ENCODE data around the gene RNF149. TPM values are rescaled to one million over a fixed set of nuclear protein-coding genes. Genes with fewer than 3 reads are reported as not detected.

The RNF149 gene
- total and polyA plus RNA-seq, 2 donors, result 45.8 to 105 TPM

- Histone ChIP-seq H3K4me1 (ENCODE audit: control insufficient read depth in 2 of 2, insufficient read depth in 2 of 2, low read length in 2 of 2) (peaks cover 24 to 46% of the 10 kb centered on the region in 2 donors), H3K36me3 (ENCODE audit: control insufficient read depth in 2 of 2, insufficient read depth in 2 of 2, low read length in 1 of 2) (peaks cover 5 to 20% of the 10 kb centered on the region in 2 donors), H3K9me3 (ENCODE audit: control insufficient read depth in 2 of 2, insufficient read depth in 1 of 2, low read length in 1 of 2) (no peaks in the 10 kb centered on the region), H3K27me3 (ENCODE audit: control insufficient read depth in 2 of 2, insufficient read depth in 1 of 2, low read length in 1 of 2) (no peaks in the 10 kb centered on the region), H3K4me3 (ENCODE audit: low read length in 2 of 2) (peak overlapping the region; percentile 83 to 89), H3K27ac (ENCODE audit: low read depth in 1 of 2, low read length in 1 of 2) (peak overlapping the region in 1 of 2 donors; percentile 33)
- WGBS, result 87% methylated on average over 7 of the region's 7 CpGs
- DNase-seq (ENCODE audit: low read depth in 6 of 9, low spot score in 9 of 9), result no peak
These were observed 2.9 kb downstream of the RNF149 start for GRCh38 chr2:101305492-101306078.

GRCh38 chr2:101305035-101305434 lies 3.5 kb downstream of the RNF149 start:
- H3K36me3 ChIP-seq (ENCODE audit: control insufficient read depth in 2 of 2, insufficient read depth in 2 of 2, low read length in 1 of 2), result peaks cover 5 to 23% of the 10 kb centered on the region in 2 donors
- H3K9me3 ChIP-seq (ENCODE audit: control insufficient read depth in 2 of 2, insufficient read depth in 1 of 2, low read length in 1 of 2), result no peaks in the 10 kb centered on the region
- no peaks in the 10 kb centered on the region for H3K27me3 ChIP-seq (ENCODE audit: control insufficient read depth in 2 of 2, insufficient read depth in 1 of 2, low read length in 1 of 2)
- peak overlapping the region in 1 of 2 donors; percentile 27 for H3K27ac ChIP-seq (ENCODE audit: low read depth in 1 of 2, low read length in 1 of 2)
- DNase-seq (ENCODE audit: low read depth in 6 of 9, low spot score in 9 of 9), result no peak
- H3K4me1 ChIP-seq (ENCODE audit: control insufficient read depth in 2 of 2, insufficient read depth in 2 of 2, low read length in 2 of 2), result peaks cover 20 to 42% of the 10 kb centered on the region in 2 donors
- no peak overlapping the region for H3K4me3 ChIP-seq (ENCODE audit: low read length in 2 of 2)
- WGBS, result 97% methylated on average over 4 of the region's 4 CpGs

- Histone ChIP-seq H3K36me3 (ENCODE audit: control insufficient read depth in 2 of 2, insufficient read depth in 2 of 2, low read length in 1 of 2) (peaks cover 9 to 29% of the 10 kb centered on the region in 2 donors), H3K9me3 (ENCODE audit: control insufficient read depth in 2 of 2, insufficient read depth in 1 of 2, low read length in 1 of 2) (no peaks in the 10 kb centered on the region), H3K4me3 (ENCODE audit: low read length in 2 of 2) (no peak overlapping the region), H3K27me3 (ENCODE audit: control insufficient read depth in 2 of 2, insufficient read depth in 1 of 2, low read length in 1 of 2) (no peaks in the 10 kb centered on the region), H3K27ac (ENCODE audit: low read depth in 1 of 2, low read length in 1 of 2) (no peak overlapping the region), H3K4me1 (ENCODE audit: control insufficient read depth in 2 of 2, insufficient read depth in 2 of 2, low read length in 2 of 2) (peaks cover 17 to 36% of the 10 kb centered on the region in 2 donors)
- DNase-seq (ENCODE audit: low read depth in 6 of 9, low spot score in 9 of 9), result no peak
- 97% methylated on average over 1 of the region's 1 CpG for WGBS
These were observed 4.8 kb downstream of the RNF149 start for GRCh38 chr2:101303688-101304087.

DNA sequence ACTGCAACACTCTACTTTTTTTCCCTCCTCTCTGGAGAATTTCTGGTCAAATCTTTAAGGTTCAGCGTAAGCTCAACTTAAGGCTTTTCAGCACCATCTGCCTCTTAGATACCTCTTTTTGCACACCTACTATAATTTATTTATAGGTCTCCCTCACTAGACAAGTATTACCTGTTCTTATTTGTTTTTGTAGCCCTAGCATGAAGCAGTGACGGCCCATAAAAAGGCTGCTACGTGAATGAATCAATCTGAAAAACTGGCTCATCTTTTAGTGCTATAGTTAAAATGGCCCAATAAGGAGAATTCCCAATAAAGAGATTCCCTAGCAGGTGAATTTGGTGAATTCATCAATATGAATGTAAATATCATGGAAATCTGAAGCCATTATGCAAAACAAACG lies 6.5 kb downstream of the RNF149 start:
- H3K4me3 ChIP-seq (ENCODE audit: low read length in 2 of 2), result no peak overlapping the region
- peaks cover 9 to 29% of the 10 kb centered on the region in 2 donors for H3K36me3 ChIP-seq (ENCODE audit: control insufficient read depth in 2 of 2, insufficient read depth in 2 of 2, low read length in 1 of 2)
- H3K27me3 ChIP-seq (ENCODE audit: control insufficient read depth in 2 of 2, insufficient read depth in 1 of 2, low read length in 1 of 2), result no peaks in the 10 kb centered on the region
- no peaks in the 10 kb centered on the region for H3K9me3 ChIP-seq (ENCODE audit: control insufficient read depth in 2 of 2, insufficient read depth in 1 of 2, low read length in 1 of 2)
- no peak for DNase-seq (ENCODE audit: low read depth in 6 of 9, low spot score in 9 of 9)
- H3K27ac ChIP-seq (ENCODE audit: low read depth in 1 of 2, low read length in 1 of 2), result no peak overlapping the region
- peaks cover 17 to 35% of the 10 kb centered on the region in 2 donors for H3K4me1 ChIP-seq (ENCODE audit: control insufficient read depth in 2 of 2, insufficient read depth in 2 of 2, low read length in 2 of 2)
- 93% methylated on average over 4 of the region's 4 CpGs for WGBS

DNA sequence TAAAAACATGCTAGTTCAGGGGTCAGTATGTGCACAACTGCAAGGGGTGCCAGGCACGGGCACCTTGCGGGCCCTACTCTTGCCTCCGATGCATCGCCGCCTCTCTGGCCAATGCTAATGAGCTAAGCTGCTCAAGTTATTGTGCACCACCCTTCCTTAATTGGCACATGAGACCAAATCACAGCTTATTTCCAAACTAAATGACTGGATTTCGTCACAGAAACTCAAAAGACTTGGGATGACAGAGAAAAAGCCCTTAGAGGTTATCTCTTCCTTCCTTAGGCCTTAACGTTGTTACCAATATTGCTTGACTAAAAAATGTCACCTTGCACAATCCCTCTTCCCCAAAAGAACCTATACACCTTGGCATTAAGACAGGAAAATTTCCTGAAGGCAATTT lies 7.7 kb downstream of the RNF149 start:
- Histone ChIP-seq H3K36me3 (ENCODE audit: control insufficient read depth in 2 of 2, insufficient read depth in 2 of 2, low read length in 1 of 2) (peaks cover 9 to 28% of the 10 kb centered on the region in 2 donors), H3K27me3 (ENCODE audit: control insufficient read depth in 2 of 2, insufficient read depth in 1 of 2, low read length in 1 of 2) (no peaks in the 10 kb centered on the region), H3K9me3 (ENCODE audit: control insufficient read depth in 2 of 2, insufficient read depth in 1 of 2, low read length in 1 of 2) (no peaks in the 10 kb centered on the region), H3K27ac (ENCODE audit: low read depth in 1 of 2, low read length in 1 of 2) (no peak overlapping the region), H3K4me1 (ENCODE audit: control insufficient read depth in 2 of 2, insufficient read depth in 2 of 2, low read length in 2 of 2) (peaks cover 15 to 28% of the 10 kb centered on the region in 2 donors), H3K4me3 (ENCODE audit: low read length in 2 of 2) (no peak overlapping the region)
- 81% methylated on average over 7 of the region's 7 CpGs for WGBS
- no peak for DNase-seq (ENCODE audit: low read depth in 6 of 9, low spot score in 9 of 9)

- H3K4me3 ChIP-seq (ENCODE audit: low read length in 2 of 2), result no peak overlapping the region
- H3K36me3 ChIP-seq (ENCODE audit: control insufficient read depth in 2 of 2, insufficient read depth in 2 of 2, low read length in 1 of 2), result peaks cover 9 to 24% of the 10 kb centered on the region in 2 donors
- H3K4me1 ChIP-seq (ENCODE audit: control insufficient read depth in 2 of 2, insufficient read depth in 2 of 2, low read length in 2 of 2), result peaks cover 9 to 22% of the 10 kb centered on the region in 2 donors
- no peak overlapping the region for H3K27ac ChIP-seq (ENCODE audit: low read depth in 1 of 2, low read length in 1 of 2)
- DNase-seq (ENCODE audit: low read depth in 6 of 9, low spot score in 9 of 9), result no peak
- no peaks in the 10 kb centered on the region for H3K9me3 ChIP-seq (ENCODE audit: control insufficient read depth in 2 of 2, insufficient read depth in 1 of 2, low read length in 1 of 2)
- no peaks in the 10 kb centered on the region for H3K27me3 ChIP-seq (ENCODE audit: control insufficient read depth in 2 of 2, insufficient read depth in 1 of 2, low read length in 1 of 2)
- WGBS, result 81% methylated on average over 1 of the region's 1 CpG
These were observed 8.3 kb downstream of the RNF149 start for GRCh38 chr2:101300164-101300563.

- Histone ChIP-seq H3K4me3 (ENCODE audit: low read length in 2 of 2) (no peak overlapping the region), H3K9me3 (ENCODE audit: control insufficient read depth in 2 of 2, insufficient read depth in 1 of 2, low read length in 1 of 2) (no peaks in the 10 kb centered on the region), H3K36me3 (ENCODE audit: control insufficient read depth in 2 of 2, insufficient read depth in 2 of 2, low read length in 1 of 2) (peaks cover 9 to 27% of the 10 kb centered on the region in 2 donors), H3K27me3 (ENCODE audit: control insufficient read depth in 2 of 2, insufficient read depth in 1 of 2, low read length in 1 of 2) (no peaks in the 10 kb centered on the region), H3K4me1 (ENCODE audit: control insufficient read depth in 2 of 2, insufficient read depth in 2 of 2, low read length in 2 of 2) (peaks cover 6 to 18% of the 10 kb centered on the region in 2 donors), H3K27ac (ENCODE audit: low read depth in 1 of 2, low read length in 1 of 2) (no peak overlapping the region)
- no peak for DNase-seq (ENCODE audit: low read depth in 6 of 9, low spot score in 9 of 9)
- WGBS, result 85% methylated on average over 6 of the region's 6 CpGs
These were observed 8.9 kb downstream of the RNF149 start for GRCh38 chr2:101299604-101300003.

DNA sequence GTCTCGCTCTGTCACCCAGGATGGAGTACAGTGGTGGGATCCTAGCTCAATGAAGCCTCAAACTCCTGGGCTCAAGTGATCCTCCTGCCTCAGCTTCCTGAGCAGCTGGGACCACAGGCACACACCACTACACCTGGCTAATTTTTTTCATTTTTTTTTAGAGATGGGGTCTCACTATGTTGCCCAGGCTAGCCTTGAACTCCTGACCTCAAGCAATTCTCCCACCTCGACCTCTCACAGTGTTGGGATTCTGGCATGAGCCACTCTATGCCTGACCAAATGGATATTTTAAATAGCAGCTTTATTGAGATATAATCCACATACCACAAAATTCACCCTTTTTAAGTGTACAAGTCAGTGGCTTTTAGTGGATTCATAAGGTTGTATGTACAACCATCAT lies 11.1 kb downstream of the RNF149 start:
- DNase-seq (ENCODE audit: low read depth in 6 of 9, low spot score in 9 of 9), result no peak
- Histone ChIP-seq H3K27ac (ENCODE audit: low read depth in 1 of 2, low read length in 1 of 2) (no peak overlapping the region), H3K4me3 (ENCODE audit: low read length in 2 of 2) (no peak overlapping the region), H3K9me3 (ENCODE audit: control insufficient read depth in 2 of 2, insufficient read depth in 1 of 2, low read length in 1 of 2) (no peaks in the 10 kb centered on the region), H3K27me3 (ENCODE audit: control insufficient read depth in 2 of 2, insufficient read depth in 1 of 2, low read length in 1 of 2) (no peaks in the 10 kb centered on the region), H3K36me3 (ENCODE audit: control insufficient read depth in 2 of 2, insufficient read depth in 2 of 2, low read length in 1 of 2) (peaks cover 11 to 38% of the 10 kb centered on the region in 2 donors), H3K4me1 (ENCODE audit: control insufficient read depth in 2 of 2, insufficient read depth in 2 of 2, low read length in 2 of 2) (peaks cover 6 to 8% of the 10 kb centered on the region in 2 donors)
- 97% methylated on average over 2 of the region's 2 CpGs for WGBS

DNA sequence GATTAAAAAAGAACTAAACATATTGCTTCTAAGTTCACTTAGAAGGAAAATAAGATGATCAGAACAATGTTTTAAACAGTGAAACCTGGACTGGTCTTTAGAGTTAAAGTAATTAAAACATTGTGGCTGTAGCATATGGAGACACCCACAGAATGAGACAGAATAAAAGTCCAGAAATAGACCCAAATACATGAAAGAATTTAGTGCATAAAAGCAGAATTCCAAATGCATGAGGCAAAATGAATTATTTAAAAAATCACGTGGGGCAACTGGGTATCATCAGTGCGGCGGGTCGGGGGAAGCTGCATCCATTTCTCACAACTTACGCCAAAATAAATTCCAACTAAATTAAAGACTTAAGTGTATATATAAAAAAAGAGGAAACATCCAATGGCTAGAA lies 12.1 kb downstream of the RNF149 start:
- Histone ChIP-seq H3K27ac (ENCODE audit: low read depth in 1 of 2, low read length in 1 of 2) (no peak overlapping the region), H3K4me3 (ENCODE audit: low read length in 2 of 2) (no peak overlapping the region), H3K9me3 (ENCODE audit: control insufficient read depth in 2 of 2, insufficient read depth in 1 of 2, low read length in 1 of 2) (no peaks in the 10 kb centered on the region), H3K27me3 (ENCODE audit: control insufficient read depth in 2 of 2, insufficient read depth in 1 of 2, low read length in 1 of 2) (no peaks in the 10 kb centered on the region), H3K4me1 (ENCODE audit: control insufficient read depth in 2 of 2, insufficient read depth in 2 of 2, low read length in 2 of 2) (peaks cover 6 to 8% of the 10 kb centered on the region in 2 donors), H3K36me3 (ENCODE audit: control insufficient read depth in 2 of 2, insufficient read depth in 2 of 2, low read length in 1 of 2) (peaks cover 14 to 45% of the 10 kb centered on the region in 2 donors)
- 99% methylated on average over 5 of the region's 5 CpGs for WGBS
- DNase-seq (ENCODE audit: low read depth in 6 of 9, low spot score in 9 of 9), result no peak
